H7 (cell line): ENCODE measurements around the gene CDK14. TPM values are rescaled to one million over a fixed set of nuclear protein-coding genes. Genes with fewer than 3 reads are reported as not detected.
"Not testable (repeated sequence)": the region's sequence is repeated elsewhere in the genome, so short reads cannot be mapped to it uniquely, and the experiment has no call there.

ENCODE experiments used
- DNase-seq: peaks from one replicate; pipeline ENCODE4 v3.0.0; 2012
- H3K27me3 ChIP-seq: 2 replicates; pipeline ENCODE4 v1.6.0; 2011; ENCODE audit warnings: mild to moderate bottlenecking, low read length; ENCODE audit not compliant: control insufficient read depth, insufficient read depth
- H3K36me3 ChIP-seq: replicated peaks from 2 replicates; pipeline ENCODE4 v1.5.1; 2011; ENCODE audit warnings: low read length; ENCODE audit not compliant: control insufficient read depth, insufficient read depth
- H3K4me3 ChIP-seq: 2 replicates; pipeline ENCODE4 v1.5.1; 2011; ENCODE audit warnings: low read depth, mild to moderate bottlenecking, control low read depth, low read length, moderate library complexity; ENCODE audit not compliant: insufficient read depth
- total RNA-seq: library from RNA; depleted of rRNA; stranded (reverse); fragments of >200 nt; shearing (Covaris generic); gene quantifications from 2 replicates; pipeline ENCODE4 v1.2.3, GENCODE V29; 2014

CDK14 gene
- total RNA-seq, 1 experiment from 2014 or later: 28.6 TPM

- no peak for DNase-seq
- Histone ChIP-seq H3K36me3 (no peaks in the 10 kb centered on the region), H3K4me3 (no peak overlapping the region)
Observed at GRCh38 chr7:90769036-90769435, 172.9 kb downstream of the CDK14 start.

GRCh38 chr7:90769566-90769965 lies 173.4 kb downstream of the CDK14 start:
- H3K27me3 ChIP-seq, DNase-seq, H3K4me3 ChIP-seq: not testable (repeated sequence)

More at GRCh38 chr7:90769036-90769435, 172.9 kb downstream of the CDK14 start:
- no peaks in the 10 kb centered on the region for H3K27me3 ChIP-seq

GRCh38 chr7:90771281-90771680 lies 175.2 kb downstream of the CDK14 start:
- Histone ChIP-seq H3K27me3 (no peaks in the 10 kb centered on the region), H3K4me3 (no peak overlapping the region), H3K36me3 (no peaks in the 10 kb centered on the region)
- DNase-seq: no peak

More at GRCh38 chr7:90769566-90769965, 173.4 kb downstream of the CDK14 start:
- not testable (repeated sequence) for H3K36me3 ChIP-seq

GRCh38 chr7:90772410-90772809 lies 176.3 kb downstream of the CDK14 start:
- no peaks in the 10 kb centered on the region for H3K27me3 ChIP-seq

GRCh38 chr7:90773269-90773668 lies 177.1 kb downstream of the CDK14 start:
- no peaks in the 10 kb centered on the region for H3K27me3 ChIP-seq
- no peak overlapping the region for H3K4me3 ChIP-seq
- H3K36me3 ChIP-seq: no peaks in the 10 kb centered on the region
- no peak for DNase-seq

More at GRCh38 chr7:90772410-90772809, 176.3 kb downstream of the CDK14 start:
- no peaks in the 10 kb centered on the region for H3K36me3 ChIP-seq
- DNase-seq: no peak
- no peak overlapping the region for H3K4me3 ChIP-seq

GRCh38 chr7:90774706-90775105 lies 178.6 kb downstream of the CDK14 start:
- no peak for DNase-seq
- Histone ChIP-seq H3K27me3 (no peaks in the 10 kb centered on the region), H3K36me3 (no peaks in the 10 kb centered on the region), H3K4me3 (no peak overlapping the region)

- DNase-seq: no peak
- Histone ChIP-seq H3K4me3 (no peak overlapping the region), H3K27me3 (no peaks in the 10 kb centered on the region), H3K36me3 (no peaks in the 10 kb centered on the region)
Observed at GRCh38 chr7:90775383-90775965, 179.4 kb downstream of the CDK14 start.

GRCh38 chr7:90777041-90777440 lies 180.9 kb downstream of the CDK14 start:
- Histone ChIP-seq H3K27me3 (no peaks in the 10 kb centered on the region), H3K36me3 (no peaks in the 10 kb centered on the region), H3K4me3 (no peak overlapping the region)
- DNase-seq: no peak

- Histone ChIP-seq H3K36me3 (no peaks in the 10 kb centered on the region), H3K27me3 (no peaks in the 10 kb centered on the region), H3K4me3 (no peak overlapping the region)
- DNase-seq: no peak
Observed at GRCh38 chr7:90777465-90777864, 181.3 kb downstream of the CDK14 start.

GRCh38 chr7:90777886-90778285 lies 181.8 kb downstream of the CDK14 start:
- Histone ChIP-seq H3K36me3 (no peaks in the 10 kb centered on the region), H3K27me3 (no peaks in the 10 kb centered on the region), H3K4me3 (no peak overlapping the region)
- DNase-seq: no peak

- H3K27me3 ChIP-seq: no peaks in the 10 kb centered on the region
- no peak overlapping the region for H3K4me3 ChIP-seq
- no peak for DNase-seq
- no peaks in the 10 kb centered on the region for H3K36me3 ChIP-seq
Observed at GRCh38 chr7:90788052-90788451, 191.9 kb downstream of the CDK14 start.

- Histone ChIP-seq H3K4me3 (no peak overlapping the region), H3K27me3 (no peaks in the 10 kb centered on the region), H3K36me3 (no peaks in the 10 kb centered on the region)
- DNase-seq: no peak
Observed at GRCh38 chr7:90789736-90790306, 193.7 kb downstream of the CDK14 start.

GRCh38 chr7:90791596-90791995 lies 195.5 kb downstream of the CDK14 start:
- no peak for DNase-seq

GRCh38 chr7:90792301-90792700 lies 196.2 kb downstream of the CDK14 start:
- Histone ChIP-seq H3K4me3 (no peak overlapping the region), H3K36me3 (no peaks in the 10 kb centered on the region), H3K27me3 (no peaks in the 10 kb centered on the region)
- no peak for DNase-seq

More at GRCh38 chr7:90791596-90791995, 195.5 kb downstream of the CDK14 start:
- Histone ChIP-seq H3K27me3 (no peaks in the 10 kb centered on the region), H3K4me3 (no peak overlapping the region), H3K36me3 (no peaks in the 10 kb centered on the region)

GRCh38 chr7:90794234-90794633 lies 198.1 kb downstream of the CDK14 start:
- not testable (repeated sequence) for DNase-seq

More at GRCh38 chr7:90794234-90794633, 198.1 kb downstream of the CDK14 start:
- H3K27me3 ChIP-seq, H3K4me3 ChIP-seq, H3K36me3 ChIP-seq: not testable (repeated sequence)
